HL-60 (cell line): ENCODE results near the gene OTOP3.

ENCODE experiments used
- DNase-seq, 2 experiments: peaks; one replicate each; pipeline ENCODE4 v3.0.0-alpha.2; 2010 to 2020; ENCODE audit warnings: low read depth in 1 of 2, low spot score in 1 of 2
- H3K27ac ChIP-seq: fragments of 250-450 bp; sonication (Bioruptor Pico); replicated peaks from 2 replicates; pipeline ENCODE4 v1.5.1; 2020; ENCODE audit warnings: mild to moderate bottlenecking, moderate library complexity
- H3K27me3 ChIP-seq: fragments of 250-450 bp; sonication (Bioruptor Pico); 2 replicates; pipeline ENCODE4 v1.5.1; 2021; ENCODE audit warnings: mild to moderate bottlenecking, moderate library complexity; ENCODE audit not compliant: insufficient read depth, poor library complexity, severe bottlenecking
- H3K4me3 ChIP-seq: replicated peaks from 2 replicates; pipeline ENCODE4 v1.5.1; 2011; ENCODE audit warnings: mild to moderate bottlenecking, control low read depth, low read length; ENCODE audit not compliant: insufficient read depth
- GABPA ChIP-seq: IDR thresholded peaks from 2 replicates; pipeline ENCODE4 v1.6.1; 2012; ENCODE audit warnings: low read depth
- POLR2AphosphoS5 ChIP-seq: IDR thresholded peaks from 2 replicates; pipeline ENCODE4 v1.6.1; 2012; ENCODE audit warnings: low read depth
- REST ChIP-seq: IDR thresholded peaks from 2 replicates; pipeline ENCODE4 v1.6.1; 2012; ENCODE audit warnings: low read depth; ENCODE audit not compliant: insufficient replicate concordance
- SPI1 ChIP-seq: IDR thresholded peaks from 2 replicates; pipeline ENCODE4 v1.6.1; 2012; ENCODE audit warnings: low read depth, mild to moderate bottlenecking, borderline replicate concordance
- TF ChIP-seq, protein P1 (sequence below): IDR thresholded peaks from one replicate; pipeline ENCODE4 v1.5.1; 2011; ENCODE audit warnings: low read length, control low read depth, inconsistent platforms; ENCODE audit not compliant: insufficient read depth

Gene OTOP3

DNA sequence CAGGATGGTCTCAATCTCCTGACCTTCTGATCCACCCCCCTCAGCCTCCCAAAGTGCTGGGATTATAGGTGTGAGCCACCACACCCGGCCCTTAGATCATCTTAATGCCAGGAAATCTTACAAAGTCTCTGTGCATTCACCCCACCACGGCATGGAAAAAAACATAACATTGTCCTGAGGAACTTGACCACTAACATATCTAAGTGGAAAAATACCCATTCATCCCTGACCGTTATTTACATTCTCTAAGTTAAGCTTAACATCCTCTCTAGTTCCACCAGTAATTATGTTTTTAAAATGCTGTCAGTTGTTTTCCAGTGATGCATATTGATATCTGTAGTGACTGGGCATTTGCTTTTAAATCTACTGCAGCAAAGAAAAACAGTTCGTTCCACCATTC, 40.2 kb downstream of the OTOP3 start:
- no peak overlapping the region for H3K4me3 ChIP-seq
- H3K27me3 ChIP-seq, result peaks cover 27% of the 10 kb centered on the region
- TF ChIP-seq POLR2AphosphoS5 (no peak), REST (no peak), SPI1 (no peak), GABPA (no peak)
- TF ChIP-seq, protein P1, sequence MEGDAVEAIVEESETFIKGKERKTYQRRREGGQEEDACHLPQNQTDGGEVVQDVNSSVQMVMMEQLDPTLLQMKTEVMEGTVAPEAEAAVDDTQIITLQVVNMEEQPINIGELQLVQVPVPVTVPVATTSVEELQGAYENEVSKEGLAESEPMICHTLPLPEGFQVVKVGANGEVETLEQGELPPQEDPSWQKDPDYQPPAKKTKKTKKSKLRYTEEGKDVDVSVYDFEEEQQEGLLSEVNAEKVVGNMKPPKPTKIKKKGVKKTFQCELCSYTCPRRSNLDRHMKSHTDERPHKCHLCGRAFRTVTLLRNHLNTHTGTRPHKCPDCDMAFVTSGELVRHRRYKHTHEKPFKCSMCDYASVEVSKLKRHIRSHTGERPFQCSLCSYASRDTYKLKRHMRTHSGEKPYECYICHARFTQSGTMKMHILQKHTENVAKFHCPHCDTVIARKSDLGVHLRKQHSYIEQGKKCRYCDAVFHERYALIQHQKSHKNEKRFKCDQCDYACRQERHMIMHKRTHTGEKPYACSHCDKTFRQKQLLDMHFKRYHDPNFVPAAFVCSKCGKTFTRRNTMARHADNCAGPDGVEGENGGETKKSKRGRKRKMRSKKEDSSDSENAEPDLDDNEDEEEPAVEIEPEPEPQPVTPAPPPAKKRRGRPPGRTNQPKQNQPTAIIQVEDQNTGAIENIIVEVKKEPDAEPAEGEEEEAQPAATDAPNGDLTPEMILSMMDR, result no peak
- DNase-seq, result no peak
- H3K27ac ChIP-seq, result no peak overlapping the region

DNA sequence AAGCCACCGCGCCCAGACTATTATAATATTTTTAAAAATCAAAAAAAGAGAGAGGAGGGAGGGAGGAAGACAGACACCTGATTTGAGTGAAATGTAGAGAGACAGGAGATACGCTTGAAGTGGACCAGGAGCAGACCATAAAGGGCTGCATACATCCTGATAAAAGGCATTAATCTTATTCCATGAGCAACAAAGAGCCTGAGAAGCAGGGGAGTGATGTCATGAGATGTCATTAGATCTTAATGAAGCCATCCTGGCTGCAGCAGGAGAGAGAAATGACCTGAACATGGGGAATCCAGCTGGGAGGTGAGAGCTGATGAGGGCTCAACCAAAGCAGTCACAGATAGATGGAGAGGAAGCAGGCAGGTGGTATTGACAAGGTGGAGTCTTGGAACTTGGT, 42.1 kb downstream of the OTOP3 start:
- Histone ChIP-seq H3K4me3 (no peak overlapping the region), H3K27me3 (peaks cover 14% of the 10 kb centered on the region), H3K27ac (no peak overlapping the region)
- TF ChIP-seq, protein P1, result no peak
- TF ChIP-seq REST, result no peak
- TF ChIP-seq SPI1, result no peak
- no peak for TF ChIP-seq POLR2AphosphoS5
- TF ChIP-seq GABPA, result no peak
- DNase-seq, result no peak

DNA sequence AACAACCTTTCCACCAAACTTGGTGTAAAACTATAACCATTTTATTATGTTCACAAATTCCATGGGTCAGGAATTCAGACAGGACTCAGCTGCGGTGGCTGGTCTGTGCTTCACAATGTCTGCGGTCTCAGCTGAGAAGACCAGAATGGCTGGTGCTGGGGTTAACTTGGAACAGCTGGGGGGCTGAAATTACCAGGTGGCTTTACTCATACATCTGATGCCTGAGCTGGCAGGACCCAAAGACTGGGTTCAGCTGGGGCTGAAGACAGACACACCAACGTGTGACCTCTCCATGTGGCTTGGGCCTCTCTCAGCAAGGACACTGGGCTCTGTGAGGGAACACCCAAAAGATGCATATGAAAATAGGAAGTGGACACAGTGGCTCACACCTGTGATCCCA, 42.5 kb downstream of the OTOP3 start:
- H3K27ac ChIP-seq, result no peak overlapping the region
- no peak overlapping the region for H3K4me3 ChIP-seq
- H3K27me3 ChIP-seq, result peaks cover 10% of the 10 kb centered on the region
- no peak for DNase-seq
- no peak for TF ChIP-seq REST
- TF ChIP-seq SPI1, result 0 out of 2 replicates have a peak, but pooled peaks have one; percentile 40
- TF ChIP-seq POLR2AphosphoS5, result no peak
